ENCODE measurements around the gene PNPLA1. TPM values are rescaled to one million over a fixed set of nuclear protein-coding genes. Genes with fewer than 3 reads are reported as not detected.

PNPLA1 gene
- total and polyA plus RNA-seq, 8 donors = 0.38 to 2.2 (median 0.60) TPM; not detected in 4

DNA sequence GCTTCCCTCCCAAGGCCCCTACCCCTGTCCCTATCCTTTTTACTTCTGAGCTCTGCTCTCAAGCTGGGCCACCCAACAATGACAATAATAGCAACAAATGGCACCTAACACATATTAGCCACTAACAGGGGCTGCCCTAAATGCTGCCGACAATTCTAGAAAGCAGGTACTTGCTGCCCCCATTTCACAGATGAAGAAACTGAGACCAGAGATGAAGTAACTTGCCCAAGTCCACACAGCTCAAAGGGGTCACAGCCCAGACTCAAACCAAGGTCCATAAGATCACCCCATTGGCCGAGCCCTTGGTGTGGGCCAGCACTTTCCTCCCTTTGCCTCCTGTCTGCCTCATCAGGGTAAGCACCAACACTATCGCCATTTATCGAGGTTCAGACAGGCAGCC lies 54.9 kb downstream of the PNPLA1 start:
- H3K9me3 ChIP-seq = no peaks in the 10 kb centered on the region
- no peaks in the 10 kb centered on the region for H3K4me1 ChIP-seq
- DNase-seq = no peak
- H3K4me3 ChIP-seq = no peak overlapping the region
- TF ChIP-seq POLR2AphosphoS5 (IDR thresholded peaks at IDR 0.05) = no peak
- TF ChIP-seq EP300 (IDR thresholded peaks at IDR 0.05) = no peak
- TF ChIP-seq, protein P1, sequence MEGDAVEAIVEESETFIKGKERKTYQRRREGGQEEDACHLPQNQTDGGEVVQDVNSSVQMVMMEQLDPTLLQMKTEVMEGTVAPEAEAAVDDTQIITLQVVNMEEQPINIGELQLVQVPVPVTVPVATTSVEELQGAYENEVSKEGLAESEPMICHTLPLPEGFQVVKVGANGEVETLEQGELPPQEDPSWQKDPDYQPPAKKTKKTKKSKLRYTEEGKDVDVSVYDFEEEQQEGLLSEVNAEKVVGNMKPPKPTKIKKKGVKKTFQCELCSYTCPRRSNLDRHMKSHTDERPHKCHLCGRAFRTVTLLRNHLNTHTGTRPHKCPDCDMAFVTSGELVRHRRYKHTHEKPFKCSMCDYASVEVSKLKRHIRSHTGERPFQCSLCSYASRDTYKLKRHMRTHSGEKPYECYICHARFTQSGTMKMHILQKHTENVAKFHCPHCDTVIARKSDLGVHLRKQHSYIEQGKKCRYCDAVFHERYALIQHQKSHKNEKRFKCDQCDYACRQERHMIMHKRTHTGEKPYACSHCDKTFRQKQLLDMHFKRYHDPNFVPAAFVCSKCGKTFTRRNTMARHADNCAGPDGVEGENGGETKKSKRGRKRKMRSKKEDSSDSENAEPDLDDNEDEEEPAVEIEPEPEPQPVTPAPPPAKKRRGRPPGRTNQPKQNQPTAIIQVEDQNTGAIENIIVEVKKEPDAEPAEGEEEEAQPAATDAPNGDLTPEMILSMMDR (IDR thresholded peaks at IDR 0.05) = no peak
- TF ChIP-seq POLR2A (IDR thresholded peaks at IDR 0.05) = no peak
- 89 to 94% (median 93%) methylated on average over 4 of the region's 4 CpGs for WGBS, 5 donors
- H3K27me3 ChIP-seq = peaks cover 0 to 3% (median 0%) of the 10 kb centered on the region in 3 donors
- intact Hi-C loops (cut with DNase I; ENCODE audit: low total_unique reads) = no loop called here
- peaks cover 0 to 43% (median 2%) of the 10 kb centered on the region in 4 donors for H3K36me3 ChIP-seq
- no peak overlapping the region for H3K27ac ChIP-seq

DNA sequence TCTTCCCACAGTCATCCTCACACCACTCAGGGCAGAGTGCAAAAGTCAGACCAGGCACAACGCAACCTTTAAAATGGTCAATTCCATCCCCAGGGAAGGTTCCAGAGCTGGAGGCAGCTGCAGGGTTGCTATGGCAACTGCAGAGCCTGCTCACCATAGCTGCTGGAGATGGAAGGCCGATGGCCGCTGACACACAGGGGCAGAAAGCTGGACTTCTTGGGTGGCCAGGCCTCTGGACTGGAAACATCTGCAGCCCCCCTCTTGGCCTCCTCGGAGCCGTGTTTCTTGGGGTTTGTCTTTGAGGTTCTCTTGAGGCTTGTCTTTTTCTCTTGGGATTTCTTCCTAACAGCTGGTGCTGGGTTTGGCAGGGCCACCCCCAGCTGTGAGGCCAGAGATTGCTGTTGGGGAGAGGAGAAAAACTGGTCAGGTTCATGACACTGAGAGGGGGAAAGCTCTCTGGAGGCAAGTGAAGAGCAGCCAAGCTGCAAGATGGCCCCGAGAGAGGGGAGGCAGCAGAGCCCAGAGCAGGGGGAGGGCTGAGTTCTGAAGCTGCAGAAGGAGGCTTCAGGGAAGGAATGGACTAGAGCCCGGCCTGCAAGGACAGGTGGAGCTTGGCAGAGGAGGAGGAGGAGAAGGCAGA lies 56.6 kb downstream of the PNPLA1 start:
- Histone ChIP-seq H3K9me3 (no peaks in the 10 kb centered on the region), H3K4me1 (no peaks in the 10 kb centered on the region), H3K27me3 (peaks cover 0 to 15% (median 0%) of the 10 kb centered on the region in 3 donors), H3K27ac (no peak overlapping the region), H3K4me3 (no peak overlapping the region), H3K36me3 (peaks cover 0 to 47% (median 2%) of the 10 kb centered on the region in 4 donors)
- whole genome bisulfite sequencing, 5 donors = 66 to 76% (median 71%) methylated on average over 6 to 7 of the region's 7 CpGs
- intact Hi-C loops (cut with DNase I; ENCODE audit: low total_unique reads) = no loop called here
- DNase-seq = peak in 1 of 2 donors; percentile 85
- TF ChIP-seq POLR2A (IDR thresholded peaks at IDR 0.05) = no peak
- no peak for TF ChIP-seq EP300 (IDR thresholded peaks at IDR 0.05)

DNA sequence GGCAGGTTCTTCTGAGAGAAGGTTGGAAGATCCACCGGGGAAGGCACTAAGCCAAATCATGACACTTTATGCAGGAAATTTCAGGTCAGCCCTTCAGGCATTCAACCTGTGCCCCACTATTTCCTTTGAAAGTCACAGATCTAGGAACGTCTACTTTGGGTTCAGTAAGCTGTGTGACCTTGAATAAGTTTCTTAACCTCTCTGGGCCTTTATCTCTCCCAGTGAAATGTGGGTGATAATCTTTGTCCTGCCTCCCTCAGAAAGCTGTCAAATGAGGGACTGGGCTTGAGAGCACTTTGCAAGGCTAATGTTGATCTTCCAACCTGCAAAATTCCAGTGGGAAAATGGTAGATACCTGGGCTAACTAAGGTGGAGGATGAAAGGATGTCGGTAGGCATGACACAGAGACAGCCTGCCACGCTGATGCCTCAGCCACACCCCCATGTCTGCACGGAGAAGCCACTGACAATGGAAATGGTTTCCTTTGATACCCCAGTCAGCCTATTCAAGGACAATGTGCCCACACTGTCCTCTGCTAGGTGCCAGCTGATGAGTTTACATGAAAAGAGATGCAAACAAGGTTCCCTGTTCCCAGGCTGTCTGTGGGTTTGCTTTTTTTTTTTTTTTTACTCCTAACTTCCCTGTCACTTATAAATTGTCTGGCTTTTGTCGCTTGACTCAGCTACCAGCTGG lies 57.5 kb downstream of the PNPLA1 start:
- WGBS, 5 donors = 49 to 57% (median 54%) methylated on average over 6 of the region's 6 CpGs
- TF ChIP-seq EP300 (IDR thresholded peaks at IDR 0.05) = no peak
- no peak for TF ChIP-seq POLR2AphosphoS5 (IDR thresholded peaks at IDR 0.05)
- TF ChIP-seq, protein P1 (IDR thresholded peaks at IDR 0.05) = no peak
- no peak for TF ChIP-seq POLR2A (IDR thresholded peaks at IDR 0.05)
- Histone ChIP-seq H3K9me3 (no peaks in the 10 kb centered on the region), H3K4me3 (no peak overlapping the region), H3K4me1 (no peaks in the 10 kb centered on the region), H3K27ac (no peak overlapping the region), H3K36me3 (peaks cover 0 to 42% (median 1%) of the 10 kb centered on the region in 4 donors), H3K27me3 (peaks cover 0 to 18% (median 0%) of the 10 kb centered on the region in 3 donors)
- intact Hi-C loops (cut with DNase I; ENCODE audit: low total_unique reads) = no loop called here
- DNase-seq = no peak

DNA sequence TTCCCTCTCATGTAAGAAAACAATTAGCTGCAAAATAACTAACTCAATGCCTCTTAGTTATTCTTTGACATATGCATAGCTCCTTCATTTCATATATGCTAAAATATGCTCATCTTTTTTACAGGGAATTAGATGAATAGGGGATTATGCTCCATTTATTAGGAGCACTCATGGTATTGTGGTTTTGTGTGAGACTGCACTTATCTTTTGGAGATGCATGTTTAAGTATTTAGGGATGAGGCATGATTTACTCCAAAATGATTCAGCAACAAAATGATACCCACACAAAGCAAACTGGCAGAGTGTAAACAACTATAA lies 58.0 kb downstream of the PNPLA1 start:
- intact Hi-C loops (cut with DNase I; ENCODE audit: low total_unique reads) = no loop called here
- peaks cover 0 to 23% (median 0%) of the 10 kb centered on the region in 3 donors for H3K27me3 ChIP-seq
- no peak for DNase-seq
- H3K36me3 ChIP-seq = peaks cover 0 to 40% (median 0%) of the 10 kb centered on the region in 4 donors
- H3K9me3 ChIP-seq = no peaks in the 10 kb centered on the region
- H3K4me1 ChIP-seq = no peaks in the 10 kb centered on the region
- TF ChIP-seq POLR2A (IDR thresholded peaks at IDR 0.05) (no peak), EP300 (IDR thresholded peaks at IDR 0.05) (no peak), POLR2AphosphoS5 (IDR thresholded peaks at IDR 0.05) (no peak)
- TF ChIP-seq, protein P1 (IDR thresholded peaks at IDR 0.05) = no peak
- no peak overlapping the region for H3K4me3 ChIP-seq
- no peak overlapping the region for H3K27ac ChIP-seq

DNA sequence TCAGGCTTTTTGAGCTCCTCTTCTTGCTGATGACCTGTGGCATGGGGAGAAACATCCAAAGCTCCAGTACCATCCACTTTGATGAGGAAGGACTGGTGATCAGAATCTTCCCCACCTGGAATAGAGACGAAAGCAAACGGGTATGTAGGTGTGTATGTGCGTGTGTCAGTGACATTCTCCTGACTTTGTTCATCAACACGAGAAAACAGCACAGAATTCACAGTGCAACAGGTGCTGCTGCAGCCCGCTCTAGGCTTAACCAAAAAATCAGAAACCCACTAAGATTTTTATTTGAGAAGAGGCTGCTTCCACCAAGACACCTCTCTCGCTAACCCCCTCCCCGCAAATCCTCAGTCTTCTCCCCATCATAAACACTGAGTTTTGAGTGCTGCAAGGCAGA lies 58.7 kb downstream of the PNPLA1 start:
- peaks cover 0 to 34% (median 0%) of the 10 kb centered on the region in 4 donors for H3K36me3 ChIP-seq
- TF ChIP-seq, protein P1 (IDR thresholded peaks at IDR 0.05) = no peak
- intact Hi-C loops (cut with DNase I; ENCODE audit: low total_unique reads) = no loop called here

More for the DNA sequence above, 58.7 kb downstream of the PNPLA1 start:
- DNase-seq = no peak
- H3K4me3 ChIP-seq = no peak overlapping the region
- peaks cover 0 to 30% (median 0%) of the 10 kb centered on the region in 3 donors for H3K27me3 ChIP-seq
- 87 to 89% (median 88%) methylated on average over 7 of the region's 7 CpGs for WGBS, 5 donors
- H3K4me1 ChIP-seq = peaks cover 0 to 2% (median 0%) of the 10 kb centered on the region in 4 donors
- no peaks in the 10 kb centered on the region for H3K9me3 ChIP-seq
- H3K27ac ChIP-seq = no peak overlapping the region

Measured in stomach (tissue), 9 donors.